HL-60 (cell line): Measurements from ENCODE around the gene BIK.
A peak's percentile ranks its signal among the peaks of the same experiment; 100 is the strongest.

Experiments used
- DNase-seq, 2 experiments: peaks; one replicate each; pipeline ENCODE4 v3.0.0-alpha.2; 2010 to 2020; ENCODE audit warnings: low read depth in 1 of 2, low spot score in 1 of 2
- H3K27ac ChIP-seq: fragments of 250-450 bp; sonication (Bioruptor Pico); replicated peaks from 2 replicates; pipeline ENCODE4 v1.5.1; 2020; ENCODE audit warnings: mild to moderate bottlenecking, moderate library complexity
- H3K27me3 ChIP-seq: fragments of 250-450 bp; sonication (Bioruptor Pico); 2 replicates; pipeline ENCODE4 v1.5.1; 2021; ENCODE audit warnings: mild to moderate bottlenecking, moderate library complexity; ENCODE audit not compliant: insufficient read depth, poor library complexity, severe bottlenecking
- H3K4me3 ChIP-seq: replicated peaks from 2 replicates; pipeline ENCODE4 v1.5.1; 2011; ENCODE audit warnings: mild to moderate bottlenecking, control low read depth, low read length; ENCODE audit not compliant: insufficient read depth
- GABPA ChIP-seq: IDR thresholded peaks from 2 replicates; pipeline ENCODE4 v1.6.1; 2012; ENCODE audit warnings: low read depth
- POLR2AphosphoS5 ChIP-seq: IDR thresholded peaks from 2 replicates; pipeline ENCODE4 v1.6.1; 2012; ENCODE audit warnings: low read depth
- REST ChIP-seq: IDR thresholded peaks from 2 replicates; pipeline ENCODE4 v1.6.1; 2012; ENCODE audit warnings: low read depth; ENCODE audit not compliant: insufficient replicate concordance
- SPI1 ChIP-seq: IDR thresholded peaks from 2 replicates; pipeline ENCODE4 v1.6.1; 2012; ENCODE audit warnings: low read depth, mild to moderate bottlenecking, borderline replicate concordance
- TF ChIP-seq, protein P1 (sequence below): IDR thresholded peaks from one replicate; pipeline ENCODE4 v1.5.1; 2011; ENCODE audit warnings: low read length, control low read depth, inconsistent platforms; ENCODE audit not compliant: insufficient read depth

Gene BIK

DNA sequence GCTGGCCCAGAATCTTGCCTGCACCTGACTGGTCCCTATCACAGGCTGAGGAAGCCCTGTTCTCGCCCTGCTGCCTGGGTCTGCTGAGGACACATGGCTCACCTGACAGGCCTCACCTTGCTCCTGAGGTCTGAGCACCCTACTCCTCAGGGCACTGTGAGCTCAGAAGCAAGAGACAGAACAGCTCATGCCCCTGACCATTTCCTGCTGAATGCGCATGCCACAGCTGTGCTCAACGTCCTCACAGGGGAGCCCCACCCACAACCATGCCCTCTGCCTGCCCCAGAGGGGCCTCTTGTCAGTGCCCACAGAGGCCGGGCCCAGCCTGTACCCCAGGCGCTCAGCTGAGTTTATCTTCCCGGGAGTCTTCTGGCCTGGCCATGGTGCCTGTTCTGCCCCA, 38.0 kb downstream of the BIK start:
- no peak overlapping the region for H3K4me3 ChIP-seq
- no peaks in the 10 kb centered on the region for H3K27me3 ChIP-seq
- peak in 1 of 2 experiments; percentile 85 for DNase-seq
- TF ChIP-seq GABPA (no peak), SPI1 (no peak), POLR2AphosphoS5 (no peak), REST (no peak)
- TF ChIP-seq, protein P1, sequence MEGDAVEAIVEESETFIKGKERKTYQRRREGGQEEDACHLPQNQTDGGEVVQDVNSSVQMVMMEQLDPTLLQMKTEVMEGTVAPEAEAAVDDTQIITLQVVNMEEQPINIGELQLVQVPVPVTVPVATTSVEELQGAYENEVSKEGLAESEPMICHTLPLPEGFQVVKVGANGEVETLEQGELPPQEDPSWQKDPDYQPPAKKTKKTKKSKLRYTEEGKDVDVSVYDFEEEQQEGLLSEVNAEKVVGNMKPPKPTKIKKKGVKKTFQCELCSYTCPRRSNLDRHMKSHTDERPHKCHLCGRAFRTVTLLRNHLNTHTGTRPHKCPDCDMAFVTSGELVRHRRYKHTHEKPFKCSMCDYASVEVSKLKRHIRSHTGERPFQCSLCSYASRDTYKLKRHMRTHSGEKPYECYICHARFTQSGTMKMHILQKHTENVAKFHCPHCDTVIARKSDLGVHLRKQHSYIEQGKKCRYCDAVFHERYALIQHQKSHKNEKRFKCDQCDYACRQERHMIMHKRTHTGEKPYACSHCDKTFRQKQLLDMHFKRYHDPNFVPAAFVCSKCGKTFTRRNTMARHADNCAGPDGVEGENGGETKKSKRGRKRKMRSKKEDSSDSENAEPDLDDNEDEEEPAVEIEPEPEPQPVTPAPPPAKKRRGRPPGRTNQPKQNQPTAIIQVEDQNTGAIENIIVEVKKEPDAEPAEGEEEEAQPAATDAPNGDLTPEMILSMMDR = no peak
- H3K27ac ChIP-seq = peak overlapping the region; percentile 86

- TF ChIP-seq, protein P1 = no peak
- TF ChIP-seq GABPA (no peak), POLR2AphosphoS5 (no peak), REST (no peak), SPI1 (no peak)
- Histone ChIP-seq H3K4me3 (peak overlapping the region; percentile 93), H3K27ac (peak overlapping the region; percentile 91), H3K27me3 (no peaks in the 10 kb centered on the region)
- DNase-seq = no peak
Observed at GRCh38 chr22:43150731-43151206, 40.2 kb downstream of the BIK start.

- peak within 1 kb of the TSS; percentile 91 for H3K27ac ChIP-seq
- peak within 1 kb of the TSS; percentile 93 for H3K4me3 ChIP-seq
- H3K27me3 ChIP-seq = no peaks in the 10 kb centered on the region
- TF ChIP-seq SPI1 = no peak
- TF ChIP-seq, protein P1 = no peak
- no peak for TF ChIP-seq REST
- no peak for TF ChIP-seq GABPA
- TF ChIP-seq POLR2AphosphoS5 = no peak; the same call in 1 of the 2 replicates
- peak; percentile 49 to 79 for DNase-seq
Observed at GRCh38 chr22:43151251-43152002, 40.9 kb downstream of the BIK start, which contains the start of gene TSPO. Gene TSPO (plus strand): TSS chr22:43151559. CDS start chr22:43159239, 7,680 bp downstream.
